DMS114 treated with DMSO at 0.1 percent for 48 hours (cell line): ENCODE data around the gene NAA80.
"Not testable (repeated sequence)": the region's sequence is repeated elsewhere in the genome, so short reads cannot be mapped to it uniquely, and the experiment has no call there.

Source experiments
- DNase-seq: peaks from one replicate; lab custom pipeline; 2025; ENCODE audit not compliant: unreplicated experiment; lab: John Stamatoyannopoulos, UW

The NAA80 gene

GRCh38 chr3:50316657-50317242 is 17.5 kb upstream of the NAA80 start:
- DNase-seq, result no peak

DNA sequence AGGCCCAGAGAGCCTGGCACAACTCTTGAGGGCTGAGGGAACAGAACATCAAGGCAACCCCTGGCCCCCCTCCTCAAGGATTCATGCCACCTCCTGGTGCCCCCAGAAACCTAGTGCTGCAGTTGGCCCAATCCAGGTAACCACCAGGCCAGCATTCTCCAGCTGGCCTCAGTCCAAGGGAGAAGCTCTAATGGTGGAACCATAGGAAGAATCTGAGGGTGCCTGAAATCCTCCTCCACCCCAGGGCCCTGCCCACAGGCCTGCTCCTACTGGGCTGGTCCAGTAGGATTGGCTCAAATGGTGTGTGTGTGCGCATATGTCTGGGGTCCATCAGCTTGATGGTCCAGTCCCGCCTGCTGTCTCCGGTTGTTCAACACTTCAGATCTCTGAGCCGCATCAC is 15.6 kb upstream of the NAA80 start:
- no peak for DNase-seq

DNA sequence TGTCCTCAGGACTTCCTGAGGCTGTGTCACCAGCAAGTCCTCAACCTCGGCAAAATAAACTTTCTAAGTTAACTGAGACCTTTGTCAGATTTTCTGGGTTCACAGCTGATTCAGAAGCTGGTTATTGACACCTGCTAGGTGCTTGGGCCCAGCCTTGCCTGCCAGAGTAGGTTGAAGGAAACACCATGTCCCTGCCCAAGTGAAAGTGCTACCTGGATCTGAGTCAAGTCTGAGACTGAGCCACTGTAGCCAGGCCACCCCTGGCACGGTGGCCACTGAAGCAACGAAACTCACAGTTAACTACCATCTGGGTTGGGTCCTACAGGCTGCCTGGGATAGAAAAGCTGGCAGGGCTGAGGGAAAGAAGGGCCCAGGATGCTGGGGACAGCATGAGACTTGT is 15.1 kb upstream of the NAA80 start:
- no peak for DNase-seq

DNA sequence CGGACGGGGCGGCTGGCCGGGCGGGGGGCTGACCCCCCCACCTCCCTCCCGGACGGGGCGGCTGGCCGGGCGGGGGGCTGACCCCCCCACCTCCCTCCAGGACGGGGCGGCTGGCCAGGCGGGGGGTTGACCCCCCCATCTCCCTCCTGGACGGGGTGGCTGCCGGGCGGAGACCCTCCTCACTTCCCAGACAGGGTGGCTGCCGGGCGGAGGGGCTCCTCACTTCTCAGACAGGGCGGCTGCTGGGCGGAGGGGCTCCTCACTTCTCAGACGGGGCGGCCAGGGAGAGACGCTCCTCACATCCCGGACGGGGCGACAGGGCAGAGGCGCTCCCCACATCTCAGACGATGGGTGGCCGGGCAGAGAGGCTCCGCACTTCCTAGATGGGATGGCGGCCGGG is 12.8 kb upstream of the NAA80 start:
- not testable (repeated sequence) for DNase-seq

- no peak for DNase-seq
Observed at GRCh38 chr3:50304601-50305000, 5.4 kb upstream of the NAA80 start.

DNA sequence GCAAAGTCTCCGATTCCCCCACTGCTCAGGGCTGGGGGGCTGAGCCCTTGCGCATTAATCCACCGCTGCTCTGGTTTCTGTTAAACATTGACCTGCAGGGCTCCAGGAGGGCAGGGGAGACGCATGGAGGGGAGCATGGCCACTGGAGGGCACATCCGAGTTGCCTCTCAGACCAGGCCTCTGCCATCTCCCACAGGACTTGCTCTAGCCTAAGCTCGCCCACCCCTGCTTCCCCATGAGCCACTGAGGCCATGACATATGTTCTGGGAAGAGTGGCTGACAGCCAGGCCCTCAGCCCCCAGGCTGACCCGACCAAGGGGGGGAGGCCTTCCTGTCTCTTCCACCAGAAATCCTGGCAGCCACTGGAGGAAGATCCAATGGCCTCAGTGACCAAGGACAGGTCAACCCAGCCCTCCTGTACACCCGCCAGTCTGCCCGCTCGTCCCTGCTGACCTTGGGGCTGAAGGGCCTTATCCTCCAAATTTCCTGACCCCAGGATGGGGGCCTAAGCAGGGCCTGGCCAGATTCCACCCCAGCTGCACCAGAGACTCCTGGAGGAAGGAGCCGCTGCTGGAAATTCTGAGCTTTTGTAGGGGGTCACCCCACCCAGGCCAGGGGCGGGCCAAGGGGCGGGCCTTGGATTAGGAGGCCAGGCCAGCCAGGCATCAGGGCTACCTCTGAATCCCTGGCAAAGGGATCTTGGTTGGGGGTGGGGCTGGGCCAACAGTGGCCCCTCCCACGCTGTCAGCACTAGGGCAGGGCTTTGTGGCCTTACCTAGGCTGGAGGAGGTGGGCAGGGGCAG is 4.0 kb upstream of the NAA80 start, which contains the start of gene HYAL1:
HYAL1 (minus strand) TSS at position 562 of the 803 bp plus-strand sequence. CDS start 618 bp downstream, outside the sequence.
- no peak for DNase-seq

GRCh38 chr3:50302095-50303012 is 3.1 kb upstream of the NAA80 start:
- DNase-seq, result no peak

GRCh38 chr3:50300681-50301254 is 1.6 kb upstream of the NAA80 start:
- no peak for DNase-seq

DNA sequence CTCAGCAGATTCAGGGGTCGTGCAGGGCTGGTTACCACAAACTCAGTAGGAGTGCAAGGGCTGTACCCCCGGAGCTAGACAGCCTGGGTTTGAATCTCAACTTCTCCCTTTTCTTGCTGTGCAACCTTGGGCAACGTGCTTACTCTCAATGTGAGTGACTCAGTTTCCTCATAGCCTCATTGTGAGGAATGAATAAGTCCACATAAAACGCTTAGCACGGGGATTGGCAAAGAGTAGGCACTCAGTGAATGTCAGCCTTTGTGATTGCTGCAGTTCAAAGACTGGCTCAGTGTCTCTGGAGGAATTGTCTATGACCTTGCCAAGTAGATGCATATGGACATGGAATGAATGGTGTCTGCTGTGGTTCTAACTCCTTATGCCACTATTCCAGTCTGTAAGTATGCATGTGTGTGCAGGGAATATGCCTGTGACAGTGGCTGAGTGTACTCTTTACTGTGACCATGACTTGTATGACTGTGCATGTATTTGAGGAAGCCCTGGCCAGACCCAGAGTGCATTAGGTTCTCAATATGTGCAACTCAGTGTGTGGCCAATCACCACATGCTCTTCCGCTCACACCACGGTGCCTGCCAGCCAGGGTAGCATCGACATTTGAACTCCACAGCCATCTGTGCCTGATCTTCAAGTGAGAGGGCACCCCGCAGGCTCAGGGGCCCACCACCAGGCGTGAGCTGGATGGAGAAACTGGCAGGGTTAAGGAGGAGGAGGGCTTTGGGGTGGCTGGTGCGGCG is 900 bp upstream of the NAA80 start:
- no peak for DNase-seq

DNA sequence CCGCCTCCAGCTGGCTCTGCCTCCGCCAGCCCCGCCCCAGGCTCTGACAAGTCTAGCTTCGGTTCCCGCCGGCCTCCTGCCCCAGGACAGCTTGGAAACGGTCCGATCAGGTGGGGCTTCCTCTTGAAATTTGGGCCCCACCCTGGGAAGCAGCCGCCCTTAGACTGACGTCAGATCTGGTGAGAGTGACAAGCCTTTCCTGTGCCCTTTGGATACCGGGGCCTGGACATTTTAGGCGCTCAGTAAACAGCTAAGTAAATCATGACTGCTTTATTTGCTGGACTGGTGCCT is 378 bp upstream of the NAA80 start:
- no peak for DNase-seq

GRCh38 chr3:50297896-50298725 is 1.1 kb downstream of the NAA80 start:
- DNase-seq, result no peak

- DNase-seq, result no peak
Observed at GRCh38 chr3:50297384-50297775, 1.8 kb downstream of the NAA80 start.

DNA sequence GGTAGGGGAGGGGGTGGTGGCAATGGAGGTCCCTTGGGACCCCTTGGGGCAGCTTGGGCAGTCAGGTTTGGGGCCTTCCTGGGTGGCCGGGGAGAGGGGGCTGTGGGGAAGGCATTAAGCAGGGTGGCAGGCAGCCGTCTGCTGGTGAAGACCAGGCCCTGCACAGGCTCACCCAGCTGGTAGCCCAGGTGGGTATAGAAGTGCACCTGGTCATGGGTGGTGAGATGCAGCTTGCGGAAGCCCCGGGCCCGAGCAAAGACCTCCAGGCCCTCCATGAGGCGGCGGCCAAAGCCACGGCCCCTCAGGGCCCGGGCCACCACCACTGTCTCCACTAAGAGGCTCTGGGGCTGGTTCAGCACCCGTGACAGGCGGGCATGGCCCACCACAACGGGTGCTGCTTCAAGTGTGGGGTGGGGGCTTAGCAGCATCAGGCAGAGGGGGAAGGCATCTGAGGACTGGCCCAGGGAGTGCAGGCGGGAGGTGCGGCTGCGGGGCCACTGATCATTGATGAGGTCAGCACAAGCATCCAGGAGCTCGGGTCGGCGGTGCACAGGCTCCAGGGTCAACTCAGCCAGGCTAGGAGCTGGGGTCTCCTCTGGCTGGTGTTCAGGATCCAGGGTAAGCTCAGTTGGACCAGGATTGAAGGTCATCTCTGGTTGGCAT is 2.4 kb downstream of the NAA80 start:
- DNase-seq, result no peak

- no peak for DNase-seq
Observed at GRCh38 chr3:50295553-50296431, 3.4 kb downstream of the NAA80 start.

DNA sequence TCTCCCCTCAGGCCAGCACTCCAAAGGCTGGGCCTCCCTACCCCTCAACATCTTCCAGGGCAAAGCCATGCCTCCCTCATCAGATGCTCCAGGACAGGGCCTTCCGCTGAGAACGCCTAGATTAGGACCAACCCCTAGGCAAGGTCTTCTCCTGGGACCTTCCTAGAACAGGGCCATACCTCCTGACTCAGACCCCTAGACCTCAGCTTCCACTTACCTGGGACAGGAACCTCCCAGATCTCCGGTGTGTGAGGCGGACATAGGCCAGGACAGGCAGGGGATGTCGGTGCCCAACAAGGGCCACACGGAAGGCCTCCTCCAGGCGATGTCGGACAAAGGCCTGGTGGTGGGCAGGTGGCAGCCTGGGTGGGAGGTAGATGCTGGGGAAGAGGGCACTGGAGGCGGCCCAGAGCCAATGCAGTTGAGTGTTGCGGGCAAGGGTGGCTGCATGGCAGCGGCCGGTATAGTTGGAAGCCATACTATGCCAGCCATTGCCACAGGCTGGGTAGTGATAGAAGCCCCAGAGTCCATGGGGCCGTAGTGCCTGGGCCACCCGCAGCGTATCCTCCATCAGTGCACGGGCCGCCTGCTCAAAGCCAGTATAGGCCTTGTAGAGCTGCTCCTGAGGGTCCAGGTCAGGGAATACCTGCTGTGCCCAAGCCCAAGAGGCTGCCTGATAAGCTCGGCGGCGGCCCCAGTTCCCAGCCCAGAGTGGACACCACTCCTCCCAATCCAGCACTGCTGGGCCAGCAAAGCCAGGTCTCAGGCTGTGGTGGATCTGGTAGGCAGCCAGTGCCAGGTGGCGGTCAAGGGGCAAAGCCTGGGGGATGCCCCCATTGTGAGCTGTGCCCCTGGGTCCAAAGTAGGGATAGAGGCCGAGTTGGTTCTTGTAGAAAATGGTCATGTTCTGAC is 4.5 kb downstream of the NAA80 start:
- DNase-seq, result no peak

- no peak for DNase-seq
Observed at GRCh38 chr3:50294089-50294488, 5.1 kb downstream of the NAA80 start.

DNA sequence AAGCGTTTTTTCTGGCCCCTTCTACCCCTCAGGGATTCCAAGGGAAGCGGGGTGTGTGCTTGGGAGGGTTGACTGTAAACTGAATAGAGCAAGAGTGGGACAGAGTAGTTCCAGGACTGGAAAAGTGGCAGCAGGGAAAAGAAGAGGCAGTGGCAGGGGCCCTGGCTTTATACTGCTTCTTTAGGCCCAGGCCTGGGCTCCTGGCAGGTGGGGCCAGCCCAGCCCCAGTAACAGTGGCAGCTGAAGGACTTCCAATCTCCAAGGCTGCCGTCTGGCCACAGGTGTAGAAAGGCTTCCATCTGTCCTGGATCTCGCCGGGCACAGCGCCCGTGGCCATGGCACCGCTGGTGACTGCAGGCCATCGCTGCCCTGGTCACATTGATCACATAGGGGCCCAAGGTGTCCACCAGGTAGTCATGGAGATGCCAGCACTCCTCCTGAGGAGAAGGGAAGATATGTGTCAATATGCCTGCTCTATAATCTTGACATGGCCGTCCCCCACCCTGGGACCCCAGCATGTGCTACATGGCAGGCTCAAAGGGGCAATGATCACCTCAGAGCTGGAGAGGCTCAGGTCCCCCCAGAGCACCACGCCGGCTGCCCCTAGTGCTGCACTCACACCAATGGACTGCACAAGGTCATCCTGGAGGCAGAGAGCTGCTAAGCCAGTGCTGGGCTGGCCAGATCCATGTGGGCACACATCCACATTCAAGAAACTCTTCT is 6.0 kb downstream of the NAA80 start:
- no peak for DNase-seq
